Stimulated activated CD4-positive, alpha-beta T cell treated with anti-CD3 and anti-CD28 coated beads, Interleukin-4, amount 100 ng/mL, for 4 hours (primary cell): ENCODE measurements around the gene CNIH3.
"Not testable (repeated sequence)": the region's sequence is repeated elsewhere in the genome, so short reads cannot be mapped to it uniquely, and the experiment has no call there.

ENCODE experiments used
- DNase-seq, 2 experiments: peaks; one replicate each; pipeline ENCODE4 v3.0.0-alpha.2; 2020

CNIH3 gene

DNA sequence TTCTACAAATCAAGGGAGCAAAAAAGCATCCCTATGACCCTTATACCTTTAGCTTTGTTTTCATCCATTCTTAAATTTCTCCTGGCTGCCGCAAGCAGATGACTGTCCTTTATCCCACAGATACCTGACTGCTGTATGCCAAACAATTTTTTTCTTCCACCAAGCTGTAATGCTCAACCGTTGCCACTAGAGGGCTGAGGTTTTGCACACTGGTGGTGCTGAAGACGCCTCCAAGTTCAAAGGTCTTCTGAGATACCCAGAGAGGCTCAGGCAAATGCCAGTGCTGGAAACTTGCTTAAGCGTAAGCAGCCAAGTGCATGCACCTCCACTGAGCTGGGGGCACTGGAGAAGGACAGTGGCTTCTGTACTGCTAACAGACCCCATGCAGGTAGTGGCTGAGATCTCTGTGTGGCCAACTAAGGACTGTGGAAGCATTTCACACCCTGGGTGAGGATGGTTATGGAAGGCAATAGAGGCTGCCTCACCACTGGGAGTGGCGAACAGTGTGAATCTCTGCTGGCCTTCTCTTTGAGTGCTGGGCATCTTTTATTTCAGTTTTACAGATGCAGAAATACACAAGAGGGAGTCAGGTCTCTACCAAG lies 28.5 kb downstream of the CNIH3 start:
- DNase-seq = peak; percentile 31

DNA sequence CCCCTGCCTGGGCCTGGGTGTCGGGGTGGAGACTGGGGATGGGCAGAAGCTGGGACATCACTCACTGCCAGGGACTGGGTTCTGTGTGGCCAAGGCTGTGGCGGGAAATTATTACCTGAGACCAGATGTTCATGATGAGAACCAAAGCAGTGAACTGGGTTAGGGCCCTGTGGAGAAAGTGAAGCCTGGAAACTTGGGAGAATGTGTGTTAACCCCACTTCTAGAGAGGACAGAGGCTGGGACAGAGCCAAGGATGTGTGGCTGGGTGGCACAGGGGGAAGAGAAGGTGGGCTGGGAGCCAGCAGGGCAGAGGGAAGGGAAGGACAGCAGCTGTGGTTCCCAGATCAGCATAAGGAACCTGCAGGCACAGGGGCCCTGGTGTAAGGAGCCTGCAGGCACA lies 31.3 kb downstream of the CNIH3 start:
- DNase-seq = no peak

DNA sequence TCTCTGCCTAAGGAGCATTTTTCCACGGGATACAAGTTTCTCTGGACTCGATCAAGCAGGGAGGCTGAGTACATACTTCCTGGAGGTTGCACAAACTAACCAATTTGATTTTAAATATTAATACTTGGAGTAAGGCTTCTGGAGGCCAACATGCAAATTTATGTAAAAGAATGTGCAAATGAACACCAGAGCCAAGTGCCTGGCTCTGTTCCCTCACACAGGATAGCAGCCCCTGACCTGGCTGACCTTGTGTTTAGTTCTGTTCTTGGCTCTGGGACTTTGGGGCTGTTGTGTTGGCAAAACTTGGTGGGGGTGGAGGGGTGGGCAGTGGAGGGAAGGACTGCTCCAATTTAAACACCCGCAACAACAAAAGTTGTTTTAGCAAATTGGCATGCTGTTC lies 34.2 kb downstream of the CNIH3 start:
- no peak for DNase-seq

DNA sequence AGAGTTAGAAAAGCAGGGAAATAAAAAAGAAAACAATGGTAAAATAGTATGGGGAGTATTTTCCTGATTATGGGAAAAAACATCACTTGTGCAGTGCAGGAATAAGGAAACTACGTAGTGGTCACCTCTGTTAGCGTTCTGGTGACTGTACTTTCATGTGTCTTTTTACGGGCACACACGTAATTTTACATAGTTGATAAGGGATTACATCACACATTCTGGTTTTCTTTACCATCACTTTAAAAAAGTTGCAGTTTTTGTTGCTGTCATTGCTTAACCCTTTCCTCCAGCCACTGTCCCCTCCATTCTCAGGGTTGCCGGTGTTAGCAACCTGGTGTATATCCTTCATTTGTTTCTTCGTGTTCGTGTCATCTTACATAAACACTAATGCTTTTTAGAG lies 35.1 kb downstream of the CNIH3 start:
- DNase-seq = no peak

DNA sequence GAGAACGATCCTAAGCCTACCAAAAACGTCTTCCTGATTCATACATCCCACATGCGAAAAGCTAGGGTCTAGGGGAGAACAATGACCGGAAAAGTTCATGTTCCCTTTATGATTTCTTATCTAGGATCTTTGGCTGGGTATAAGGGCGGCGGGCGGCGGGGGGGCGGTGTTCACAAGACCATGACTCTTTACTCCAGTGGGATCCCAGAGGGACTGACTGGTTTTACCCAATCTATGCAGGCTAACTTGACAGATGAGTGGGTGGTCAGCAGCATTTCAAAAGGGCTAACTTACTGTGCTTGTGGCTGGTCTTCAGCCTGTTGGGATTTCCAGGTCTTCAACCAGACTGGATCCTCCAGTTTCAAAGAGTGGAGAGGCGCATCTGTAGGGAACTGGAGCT lies 40.3 kb downstream of the CNIH3 start:
- no peak for DNase-seq

DNA sequence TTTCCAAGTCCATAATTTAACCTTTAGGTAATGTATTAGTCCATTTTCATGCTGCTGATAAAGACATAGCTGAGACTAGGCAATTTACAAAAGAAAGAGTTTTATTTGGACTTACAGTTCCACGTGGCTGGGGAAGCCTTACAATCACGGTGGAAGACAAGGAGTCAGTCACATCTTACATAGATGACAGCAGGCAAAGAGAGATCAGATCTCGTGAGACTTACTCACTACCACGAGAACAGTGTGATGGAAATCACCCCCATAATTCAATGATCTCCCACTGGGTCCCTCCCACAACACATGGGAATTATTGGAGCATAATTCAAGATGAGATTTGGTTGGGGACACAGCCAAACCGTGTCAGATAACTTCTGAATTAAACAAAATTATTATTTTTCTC lies 44.0 kb downstream of the CNIH3 start:
- no peak for DNase-seq

DNA sequence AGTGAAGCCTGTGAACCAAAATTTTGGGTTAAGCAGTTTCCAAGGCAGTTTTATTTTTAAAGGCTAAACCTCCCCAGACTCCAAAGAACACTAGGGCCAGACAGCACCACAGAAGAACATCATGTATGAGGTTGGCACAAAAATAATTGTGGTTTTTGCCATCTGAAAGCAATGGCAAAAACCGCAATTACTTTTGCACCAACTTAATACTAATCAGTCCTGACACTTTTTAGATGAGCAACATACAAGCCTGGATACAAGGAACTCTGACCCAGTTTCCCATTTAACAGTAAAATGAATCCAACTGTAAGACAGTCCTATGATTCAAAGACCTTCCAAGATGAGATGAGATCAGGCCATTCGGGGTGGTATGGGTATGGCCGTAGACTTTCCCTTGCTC lies 46.8 kb downstream of the CNIH3 start:
- no peak for DNase-seq

DNA sequence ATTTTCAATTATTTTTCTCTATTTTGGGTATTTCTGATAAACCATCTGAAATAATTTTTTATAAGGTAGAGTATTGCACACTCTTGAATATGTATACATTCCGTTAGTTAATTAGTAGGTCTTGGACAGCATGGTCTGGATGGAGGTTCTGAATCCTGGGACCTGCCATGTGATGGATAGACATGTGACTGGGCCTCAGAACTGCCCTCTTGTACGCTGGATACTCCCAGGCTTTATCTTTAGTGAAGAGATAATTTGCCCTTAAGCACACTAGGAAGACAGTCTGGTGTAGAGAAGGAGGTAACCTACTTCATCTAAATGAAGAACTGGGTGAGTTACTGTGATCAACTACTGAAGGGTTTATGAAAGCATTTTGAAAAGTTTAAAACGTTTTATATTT lies 48.9 kb downstream of the CNIH3 start:
- DNase-seq = no peak

DNA sequence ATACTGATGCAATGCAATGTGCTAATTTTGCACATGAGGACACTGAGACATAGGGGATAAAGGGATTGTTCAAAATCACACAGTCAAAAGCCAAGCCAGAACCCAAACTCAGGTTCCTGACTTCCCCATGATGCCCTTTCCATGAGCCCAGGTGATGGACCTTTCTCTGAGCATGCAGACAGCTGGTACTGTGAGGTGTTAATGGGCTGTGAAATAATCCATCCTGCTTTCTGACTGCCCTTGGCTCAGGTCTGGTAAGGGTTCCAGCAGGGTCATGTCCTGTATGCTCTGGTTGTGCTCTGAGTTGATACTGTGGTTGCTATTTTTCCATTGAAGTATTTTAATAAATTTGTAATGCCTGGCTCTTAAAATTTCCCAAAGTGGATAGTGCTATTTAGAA lies 50.0 kb downstream of the CNIH3 start:
- no peak for DNase-seq

DNA sequence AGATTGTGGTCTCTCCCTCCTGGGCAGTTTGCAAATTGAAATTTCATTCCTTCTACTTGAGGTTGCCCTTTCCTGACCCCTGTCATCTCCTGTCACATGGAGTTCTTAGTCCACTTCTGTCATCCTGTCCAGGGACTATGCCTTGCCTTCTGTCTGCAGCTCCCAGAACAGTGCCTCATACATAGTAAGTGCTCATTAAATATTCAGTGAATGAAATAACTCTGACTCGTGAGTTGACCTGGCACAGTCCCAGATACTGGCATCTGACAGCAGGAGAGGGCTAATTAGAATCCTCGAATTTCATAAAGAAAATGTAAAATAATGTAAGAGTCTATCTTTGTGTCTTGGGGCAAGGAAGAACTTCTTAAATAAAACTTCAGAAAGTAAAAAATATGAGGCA lies 50.8 kb downstream of the CNIH3 start:
- DNase-seq = no peak

DNA sequence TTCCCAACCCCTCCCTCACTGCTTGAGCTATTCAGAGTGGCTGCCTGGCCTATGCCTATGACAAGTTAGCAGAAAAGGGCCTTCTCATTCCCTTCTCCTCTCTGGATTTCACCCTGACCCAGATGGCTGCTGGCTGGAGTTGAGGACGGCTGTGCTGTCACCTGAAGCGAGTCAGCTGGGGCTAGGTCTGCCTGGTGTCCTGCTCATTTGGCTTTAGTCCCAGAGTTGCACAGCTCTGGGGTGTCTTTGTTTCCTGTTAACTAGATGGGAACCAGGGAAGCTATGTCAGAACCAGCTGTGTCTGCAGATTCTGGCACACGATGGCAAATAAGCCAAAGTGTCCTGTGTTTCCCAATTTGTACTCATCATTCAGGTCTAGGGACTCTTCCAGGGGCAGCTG lies 52.9 kb downstream of the CNIH3 start:
- no peak for DNase-seq

DNA sequence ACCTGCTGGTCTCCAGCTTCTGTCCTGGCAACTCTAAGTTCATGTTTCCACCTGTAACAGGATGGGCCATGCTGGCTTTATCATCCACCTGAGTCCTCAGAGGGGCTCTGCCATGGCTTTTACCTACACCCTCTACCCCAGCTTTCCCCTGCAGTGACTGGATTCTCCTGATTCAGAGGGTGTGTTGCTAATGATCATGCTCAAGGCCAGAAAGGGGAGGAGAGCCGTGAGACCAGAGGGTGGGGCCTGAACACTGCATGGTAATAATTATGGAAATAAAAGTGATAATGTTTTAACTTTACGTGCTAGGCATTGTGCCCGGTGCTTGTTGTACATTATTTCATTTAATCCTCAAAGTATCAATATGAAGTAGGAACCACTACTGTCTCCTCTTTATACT lies 53.3 kb downstream of the CNIH3 start:
- DNase-seq = no peak

DNA sequence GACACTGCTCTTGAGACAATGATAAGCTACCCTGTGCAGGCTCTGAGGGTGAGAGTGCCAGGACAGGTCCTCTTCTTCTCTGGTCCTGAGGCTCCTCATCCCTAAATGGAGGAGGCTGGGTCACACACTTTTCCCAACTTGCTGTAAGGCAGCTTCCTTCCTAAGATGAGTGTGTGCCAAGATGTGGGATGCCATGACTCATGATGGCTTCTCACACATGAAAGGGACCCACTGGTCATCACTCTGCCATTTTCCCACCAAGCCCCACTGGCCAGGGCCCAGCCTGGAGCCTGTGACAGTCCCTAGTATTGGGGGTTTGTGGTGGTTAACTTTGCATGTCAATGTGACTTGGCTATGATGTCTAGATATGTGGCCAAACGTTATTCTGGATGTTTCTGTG lies 54.4 kb downstream of the CNIH3 start:
- no peak for DNase-seq

DNA sequence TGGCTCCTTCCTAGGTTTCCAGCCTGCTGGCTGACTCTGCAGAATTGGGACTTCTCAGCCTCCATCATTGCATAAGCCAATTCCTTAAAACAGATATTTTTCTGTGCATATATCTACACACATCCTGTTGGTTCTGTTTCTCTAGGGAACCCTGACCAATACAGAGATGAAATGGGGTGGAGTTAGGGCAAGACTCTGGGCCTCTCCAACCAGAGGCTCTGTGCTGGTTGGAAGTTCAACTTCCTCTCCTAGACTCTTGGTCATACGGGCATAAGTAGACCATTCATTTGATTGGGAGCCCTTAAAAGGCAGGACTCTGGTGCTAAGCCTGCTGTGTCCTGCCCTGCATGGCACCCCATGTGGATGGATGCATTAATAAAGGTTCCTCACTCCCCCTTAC lies 55.0 kb downstream of the CNIH3 start:
- DNase-seq = no peak

DNA sequence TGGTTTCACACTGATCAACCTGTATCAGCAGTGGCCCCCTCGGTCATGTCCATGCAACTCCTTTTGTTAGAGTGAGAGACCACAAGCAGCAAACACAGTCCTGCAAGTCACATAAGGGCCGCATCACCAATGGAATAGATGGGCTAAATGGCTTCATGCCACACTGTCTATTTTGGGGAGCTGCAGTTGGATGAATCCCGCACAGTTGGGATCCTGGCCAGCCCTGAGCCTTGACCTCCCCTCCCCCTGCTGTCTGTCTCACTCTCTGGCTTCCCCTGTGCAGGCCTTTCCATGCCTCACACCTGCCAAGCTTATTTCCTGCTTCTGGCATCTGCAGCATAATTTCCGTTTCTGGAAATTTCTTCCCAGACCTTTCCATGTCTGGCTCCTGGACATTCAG lies 57.0 kb downstream of the CNIH3 start:
- DNase-seq = no peak

DNA sequence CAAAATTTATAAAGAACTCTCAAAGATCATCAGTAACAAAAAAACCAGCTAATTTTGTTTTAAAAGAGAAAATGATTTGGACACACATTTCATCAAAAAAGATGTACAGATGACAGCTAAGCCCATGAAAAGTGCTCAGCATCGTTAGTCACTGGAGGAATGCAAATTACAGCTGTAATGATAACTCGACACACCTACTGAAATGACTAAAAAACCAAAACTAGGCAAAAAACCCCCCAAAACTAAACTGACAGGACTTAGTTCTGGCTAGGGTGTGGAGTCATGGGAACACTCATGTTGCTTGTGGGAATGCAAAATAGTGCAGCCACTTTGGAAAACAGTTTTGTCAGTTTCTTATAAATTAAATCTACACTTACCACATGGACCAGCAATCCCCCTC lies 59.5 kb downstream of the CNIH3 start:
- no peak for DNase-seq

DNA sequence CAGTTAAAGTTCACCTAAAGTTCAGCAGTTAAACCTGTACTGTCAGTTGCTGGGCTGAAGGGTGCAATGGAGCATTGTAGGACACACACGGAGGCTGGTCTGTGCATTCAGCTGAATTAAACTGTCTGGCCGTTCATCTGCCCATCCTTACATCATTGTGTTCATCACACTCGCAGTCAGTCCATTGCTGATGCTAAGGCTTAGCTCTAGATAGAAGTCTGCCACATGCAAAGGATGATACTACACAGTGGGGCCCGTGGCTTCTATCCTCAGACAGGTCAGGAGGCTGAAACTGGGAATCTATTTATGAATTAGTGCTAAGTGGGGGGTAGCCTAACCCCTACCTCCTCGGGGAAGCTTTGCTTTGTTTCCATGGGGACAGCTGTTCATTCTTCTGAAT lies 60.4 kb downstream of the CNIH3 start:
- no peak for DNase-seq

DNA sequence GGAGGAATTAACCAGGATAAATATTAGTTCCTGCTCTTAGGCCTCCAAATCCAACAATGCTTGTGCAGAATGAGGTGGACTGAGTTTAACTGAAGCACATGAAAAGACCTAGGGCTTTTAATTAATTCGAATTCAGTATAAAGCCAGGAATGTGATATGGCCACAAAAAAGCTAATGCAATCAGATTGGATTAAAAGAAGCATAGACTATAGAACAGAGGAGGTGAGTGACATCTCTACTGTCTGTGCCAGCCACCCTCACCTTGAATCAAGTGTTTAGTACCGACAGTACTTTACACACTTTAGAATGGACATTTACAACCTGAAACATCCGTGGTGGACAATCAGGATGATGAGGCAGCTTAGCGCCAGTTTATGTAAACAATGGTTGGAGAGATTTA lies 62.1 kb downstream of the CNIH3 start:
- DNase-seq = no peak

DNA sequence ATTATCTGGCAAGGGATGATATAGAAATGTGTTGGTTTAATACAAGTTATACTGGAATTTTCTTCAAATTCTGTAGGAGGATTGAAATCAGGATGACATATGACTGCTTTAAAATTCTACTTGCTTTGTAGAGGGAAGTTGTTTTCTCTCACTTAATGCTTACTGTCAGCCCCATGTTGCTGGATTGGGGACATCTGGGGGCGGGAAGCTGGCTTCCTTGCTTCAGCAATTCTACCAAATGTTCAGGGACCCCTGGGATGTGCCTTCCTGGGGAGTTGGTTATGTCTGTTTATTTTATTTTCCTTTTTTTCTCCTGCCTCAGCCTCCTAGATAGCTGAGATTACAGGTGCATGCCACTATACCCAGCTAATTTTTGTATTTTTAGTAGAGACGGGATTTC lies 63.5 kb downstream of the CNIH3 start:
- no peak for DNase-seq

DNA sequence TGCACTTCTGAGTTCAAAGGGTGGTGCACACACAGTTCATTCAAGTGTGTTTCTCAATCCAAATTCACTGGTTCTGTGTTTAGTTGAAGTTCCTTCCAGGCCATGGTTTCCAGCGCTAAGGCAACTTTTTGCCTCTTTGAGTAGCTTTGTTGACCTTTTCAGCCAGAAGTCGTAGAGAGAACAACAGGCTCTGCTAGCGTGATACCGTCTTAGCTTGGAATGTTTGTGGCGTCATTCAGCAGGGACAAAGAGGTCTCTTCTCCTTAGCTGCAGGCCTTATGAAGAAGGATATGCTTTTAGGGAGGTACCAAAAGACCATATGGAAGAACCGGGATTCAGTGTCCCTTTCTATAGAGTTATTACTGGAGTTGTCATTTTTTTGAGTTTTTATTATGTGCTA lies 65.7 kb downstream of the CNIH3 start:
- DNase-seq = no peak

DNA sequence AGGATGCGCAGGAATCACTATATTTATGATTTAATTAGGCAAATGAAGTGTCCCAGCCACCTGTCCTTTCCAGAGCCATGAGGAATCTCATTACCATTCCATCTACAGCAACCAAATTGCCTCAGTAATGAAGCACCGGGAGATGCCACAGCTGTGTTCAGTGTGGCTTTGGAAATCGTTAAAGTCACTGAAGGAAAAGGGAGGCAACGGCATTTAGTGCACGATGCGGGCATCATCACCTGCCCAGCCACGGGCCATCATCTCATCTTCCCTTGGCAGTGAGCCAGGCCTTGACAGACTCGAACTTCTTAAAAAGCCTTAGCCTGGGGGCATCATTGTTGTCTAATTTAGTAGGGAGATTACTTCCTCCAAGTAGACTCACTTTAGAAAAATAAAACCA lies 67.8 kb downstream of the CNIH3 start:
- no peak for DNase-seq

DNA sequence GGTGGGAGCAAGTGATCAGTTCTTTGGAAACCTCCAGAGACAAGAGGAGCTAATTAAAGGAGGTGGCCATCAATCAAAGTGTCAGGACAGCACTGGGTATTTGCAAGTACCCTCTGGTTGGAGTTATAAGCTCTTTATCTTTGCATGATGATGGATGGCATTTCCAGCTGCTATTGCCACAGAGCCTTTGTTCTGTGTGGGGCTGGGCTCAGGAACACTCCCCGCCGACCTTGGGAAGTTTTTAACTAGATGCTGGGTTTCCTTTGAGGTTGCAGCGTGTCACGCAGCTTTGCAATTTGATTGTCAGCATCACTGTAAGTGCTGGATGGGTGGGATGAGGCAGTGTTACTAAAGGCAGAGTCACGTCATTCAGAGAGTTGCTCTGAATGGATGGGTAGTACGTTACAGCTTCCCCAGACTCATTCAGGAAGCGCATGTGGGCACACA lies 68.9 kb downstream of the CNIH3 start:
- no peak for DNase-seq

DNA sequence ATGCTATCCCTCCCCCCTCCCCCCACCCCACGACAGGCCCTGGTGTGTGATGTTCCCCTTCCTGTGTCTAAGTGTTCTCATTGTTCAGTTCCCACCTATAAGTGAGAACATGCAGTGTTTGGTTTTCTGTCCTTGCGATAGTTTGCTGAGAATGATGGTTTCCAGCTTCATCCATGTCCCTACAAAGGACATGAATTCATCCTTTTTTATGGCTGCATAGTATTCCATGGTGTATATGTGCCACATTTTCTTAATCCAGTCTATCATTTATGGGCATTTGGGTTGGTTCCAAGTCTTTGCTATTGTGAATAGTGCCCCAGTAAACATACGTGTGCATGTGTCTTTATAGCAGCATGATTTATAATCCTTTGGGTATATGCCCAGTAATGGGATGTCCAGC lies 70.0 kb downstream of the CNIH3 start:
- DNase-seq = not testable (repeated sequence)

DNA sequence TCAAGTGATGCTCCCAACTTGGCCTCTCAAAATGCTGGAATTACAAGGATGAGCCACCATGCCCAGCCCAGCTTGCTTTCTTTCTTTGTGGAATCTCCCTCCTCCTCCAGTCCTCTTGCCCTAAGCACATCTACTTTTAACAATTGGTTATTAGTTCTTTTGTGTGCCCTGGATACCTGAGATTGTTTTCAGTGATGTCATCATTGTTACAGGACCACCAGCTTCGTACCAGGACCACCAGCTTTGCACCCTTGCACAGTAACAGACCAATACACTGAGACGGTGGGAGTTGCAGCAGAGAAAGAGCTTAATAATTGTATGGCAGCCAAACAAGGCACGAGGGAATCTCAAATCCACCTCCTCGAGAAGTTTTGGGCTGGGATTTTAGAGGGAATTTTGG lies 71.3 kb downstream of the CNIH3 start:
- DNase-seq = no peak

DNA sequence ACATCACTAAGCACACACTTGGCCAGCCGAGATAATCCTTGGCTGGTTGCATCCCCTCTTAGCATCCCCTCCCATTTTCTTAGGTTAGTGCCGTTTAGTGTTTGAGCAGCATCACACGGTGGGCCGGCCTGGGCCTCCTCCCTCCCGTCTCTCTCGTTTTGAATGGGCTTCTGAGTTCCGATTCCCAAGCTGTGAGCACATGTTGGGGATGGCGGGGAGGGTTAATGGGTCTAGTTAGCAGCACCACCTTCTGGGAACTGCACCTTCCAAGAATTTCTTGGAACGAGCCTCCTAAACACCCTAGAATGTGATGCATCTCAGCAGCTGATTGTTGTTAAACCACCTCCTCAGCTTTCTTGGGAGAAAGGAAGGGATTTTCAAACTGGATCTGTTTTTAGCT lies 73.3 kb downstream of the CNIH3 start:
- DNase-seq = no peak

DNA sequence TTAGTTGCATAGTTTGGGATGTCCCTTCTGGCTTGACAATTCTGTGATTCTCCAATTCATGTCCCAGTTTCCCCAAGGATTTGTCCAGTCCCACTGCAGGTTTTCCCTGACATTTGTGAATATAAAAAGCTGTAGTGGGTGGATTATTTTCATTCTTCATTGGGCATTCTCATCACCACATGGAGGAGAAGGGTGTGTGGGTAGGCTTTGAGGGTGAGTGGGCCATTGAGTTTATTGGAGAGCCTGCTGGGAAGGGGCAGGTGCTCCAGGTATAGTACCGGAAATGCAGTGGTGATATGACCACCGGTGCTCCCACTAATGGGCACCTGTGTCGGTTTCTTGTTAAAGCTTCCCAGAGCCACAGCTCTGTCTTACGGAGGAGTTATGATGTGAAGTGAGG lies 74.5 kb downstream of the CNIH3 start:
- no peak for DNase-seq
